Central memory CD4-positive, alpha-beta T cell (primary cell): ENCODE results near the gene LIAS.
"Not testable (repeated sequence)": the region's sequence is repeated elsewhere in the genome, so short reads cannot be mapped to it uniquely, and the experiment has no call there.

Source experiments
- DNase-seq: peaks from one replicate; pipeline ENCODE4 v3.0.0; 2022

The LIAS gene

GRCh38 chr4:39453738-39454137 is 5.1 kb upstream of the LIAS start:
- DNase-seq = no peak

GRCh38 chr4:39455486-39455885 is 3.4 kb upstream of the LIAS start:
- DNase-seq = no peak

- DNase-seq = no peak
Observed at GRCh38 chr4:39456946-39457763, 1.7 kb upstream of the LIAS start.

- DNase-seq = not testable (repeated sequence)
Observed at GRCh38 chr4:39458161-39458504, 723 bp upstream of the LIAS start.

- no peak for DNase-seq
Observed at GRCh38 chr4:39464886-39465501, 6.1 kb downstream of the LIAS start.

- DNase-seq = no peak
Observed at GRCh38 chr4:39466747-39467146, 7.9 kb downstream of the LIAS start.

GRCh38 chr4:39467464-39467863 is 8.6 kb downstream of the LIAS start:
- DNase-seq = no peak

GRCh38 chr4:39469429-39470077 is 10.7 kb downstream of the LIAS start:
- DNase-seq = peak; percentile 48

GRCh38 chr4:39470402-39470801 is 11.5 kb downstream of the LIAS start:
- DNase-seq = no peak

GRCh38 chr4:39472396-39472795 is 13.5 kb downstream of the LIAS start:
- DNase-seq = no peak

- DNase-seq = no peak
Observed at GRCh38 chr4:39476187-39476895, 17.5 kb downstream of the LIAS start.

GRCh38 chr4:39480251-39480650 is 21.4 kb downstream of the LIAS start:
- no peak for DNase-seq

- no peak for DNase-seq
Observed at GRCh38 chr4:39480902-39481695, 22.2 kb downstream of the LIAS start.

GRCh38 chr4:39484582-39485272 is 25.9 kb downstream of the LIAS start:
- no peak for DNase-seq

GRCh38 chr4:39486221-39486804 is 27.5 kb downstream of the LIAS start:
- no peak for DNase-seq

GRCh38 chr4:39490322-39490721 is 31.5 kb downstream of the LIAS start:
- DNase-seq = no peak

GRCh38 chr4:39494354-39494753 is 35.5 kb downstream of the LIAS start:
- no peak for DNase-seq

- no peak for DNase-seq
Observed at GRCh38 chr4:39495446-39496213, 36.8 kb downstream of the LIAS start.

GRCh38 chr4:39497909-39498726 is 39.3 kb downstream of the LIAS start:
- no peak for DNase-seq

- no peak for DNase-seq
Observed at GRCh38 chr4:39498727-39499020, 39.8 kb downstream of the LIAS start.
